CD14-positive monocyte (primary cell): Measurements from ENCODE around the gene TTC9B. TPM values are rescaled to one million over a fixed set of nuclear protein-coding genes. Genes with fewer than 3 reads are reported as not detected.

ENCODE experiments used
- DNase-seq, 3 donors: peaks; one replicate each; pipeline ENCODE4 v3.0.0-alpha.2; 2011 to 2022
- H2AFZ ChIP-seq: 2 replicates; pipeline ENCODE4 v1.6.0; 2012; ENCODE audit warnings: mild to moderate bottlenecking, low read depth, low read length, inconsistent platforms; ENCODE audit not compliant: insufficient read depth, poor library complexity, severe bottlenecking
- H3K27ac ChIP-seq, 2 donors: 1 replicate in 1 of 2; 2 replicates in 1 of 2; pipeline ENCODE4 v1.5.1; 2012 to 2013; ENCODE audit warnings: low read length in 2 of 2, control low read depth in 1 of 2, inconsistent platforms in 1 of 2, low read depth in 1 of 2, mild to moderate bottlenecking in 1 of 2
- H3K27me3 ChIP-seq, 2 donors: one replicate each; pipeline versions ENCODE4 v1.6.0 to v1.6.1; 2011 to 2013; ENCODE audit warnings: low read length in 2 of 2; ENCODE audit not compliant: control insufficient read depth in 2 of 2, insufficient read depth in 2 of 2
- H3K36me3 ChIP-seq, 2 donors: replicated peaks in 1 of 2; 1 replicate in 1 of 2; 2 replicates in 1 of 2; pipeline versions ENCODE4 v1.5.1 to v1.6.1; 2012 to 2013; ENCODE audit warnings: low read length in 2 of 2, control low read depth in 1 of 2, inconsistent platforms in 1 of 2, mild to moderate bottlenecking in 1 of 2; ENCODE audit not compliant: insufficient read depth in 2 of 2, control insufficient read depth in 1 of 2
- H3K4me1 ChIP-seq, 2 donors: 1 replicate in 1 of 2; 2 replicates in 1 of 2; pipeline versions ENCODE4 v1.5.1 to v1.6.1; 2012 to 2013; ENCODE audit warnings: low read length in 2 of 2, control low read depth in 1 of 2, inconsistent platforms in 1 of 2, mild to moderate bottlenecking in 1 of 2, moderate library complexity in 1 of 2; ENCODE audit not compliant: insufficient read depth in 2 of 2, control insufficient read depth in 1 of 2
- H3K4me2 ChIP-seq: replicated peaks from 2 replicates; pipeline ENCODE3; 2012; ENCODE audit warnings: low read length, moderate library complexity, mild to moderate bottlenecking; ENCODE audit not compliant: poor library complexity, severe bottlenecking; ENCODE audit errors: extremely low read depth
- H3K4me3 ChIP-seq, 3 experiments: fragments of 200-600 bp in 1 of 3; sonication (generic) in 1 of 3; replicated peaks in 1 of 3; 1 replicate in 2 of 3; 2 replicates in 1 of 3; pipeline ENCODE4 v1.5.1; 2011 to 2013; ENCODE audit warnings: low read length in 3 of 3, mild to moderate bottlenecking in 3 of 3, control low read depth in 2 of 3, low read depth in 2 of 3, inconsistent platforms in 1 of 3, moderate library complexity in 1 of 3
- H3K79me2 ChIP-seq: 2 replicates; pipeline ENCODE4 v1.6.0; 2012; ENCODE audit warnings: mild to moderate bottlenecking, control low read depth, inconsistent platforms, low read length, moderate library complexity; ENCODE audit not compliant: insufficient read depth
- H3K9ac ChIP-seq: 2 replicates; pipeline ENCODE4 v1.6.0; 2017; ENCODE audit warnings: low read length, mild to moderate bottlenecking; ENCODE audit not compliant: insufficient read depth, poor library complexity, severe bottlenecking
- H3K9me3 ChIP-seq, 2 donors: replicated peaks in 1 of 2; 1 replicate in 1 of 2; 2 replicates in 1 of 2; pipeline versions ENCODE4 v1.5.1 to v1.6.1; 2012 to 2013; ENCODE audit warnings: low read length in 2 of 2, control low read depth in 1 of 2; ENCODE audit not compliant: control insufficient read depth in 1 of 2, insufficient read depth in 1 of 2
- H4K20me1 ChIP-seq: 2 replicates; pipeline ENCODE4 v1.6.0; 2012; ENCODE audit warnings: mild to moderate bottlenecking, low read length, control low read depth, moderate library complexity; ENCODE audit not compliant: insufficient read depth
- H3K27ac Mint-ChIP-seq, 7 donors: one replicate each; pipeline ENCODE4 v1.8.0; 2020; ENCODE audit warnings: mild to moderate bottlenecking in 7 of 7, mixed read lengths in 7 of 7, moderate library complexity in 6 of 7, inconsistent platforms in 2 of 7
- H3K27me3 Mint-ChIP-seq, 3 donors: one replicate each; pipeline ENCODE4 v1.8.0; 2021 to 2022; ENCODE audit warnings: low read depth in 3 of 3, mild to moderate bottlenecking in 3 of 3, mixed read lengths in 3 of 3, moderate library complexity in 3 of 3, inconsistent platforms in 1 of 3
- H3K36me3 Mint-ChIP-seq, 2 donors: one replicate each; pipeline ENCODE4 v1.8.0; 2020; ENCODE audit warnings: mixed read lengths in 2 of 2, inconsistent platforms in 1 of 2, mild to moderate bottlenecking in 1 of 2
- H3K4me1 Mint-ChIP-seq: one replicate; pipeline ENCODE4 v1.8.0; 2020; ENCODE audit warnings: mild to moderate bottlenecking, mixed read lengths
- H3K4me3 Mint-ChIP-seq, 2 donors: one replicate each; pipeline ENCODE4 v1.8.0; 2020; ENCODE audit warnings: mild to moderate bottlenecking in 2 of 2, mixed read lengths in 2 of 2, moderate library complexity in 1 of 2
- H3K9me3 Mint-ChIP-seq, 7 donors: one replicate each; pipeline ENCODE4 v1.8.0; 2020 to 2022; ENCODE audit warnings: mixed read lengths in 7 of 7, mild to moderate bottlenecking in 6 of 7, moderate library complexity in 6 of 7, inconsistent platforms in 2 of 7
- WGBS: methylation state at CpG from one replicate; pipeline ENCODE4 v1.1.5; 2013; ENCODE audit warnings: missing lambda C conversion rate; ENCODE audit not compliant: insufficient coverage; 5-methylcytosine and 5-hydroxymethylcytosine counted together
- intact Hi-C, 2 donors: fragments of 100-400 bp; cut with micrococcal nuclease; formaldehyde crosslinking; loops; one replicate each; pipeline versions ENCODE4 v1.15.0 to v1.15.1; 2023
- polyA plus RNA-seq, 3 donors: library from polyadenylated mRNA; depleted of rRNA in 1 of 3; unstranded in 2 of 3; stranded (reverse) in 1 of 3; fragments of 300-500 nt in 2 of 3; fragments of >200 nt in 1 of 3; fragmentation: Illumina TruSeq in 2 of 3; gene quantifications; 1 replicate in 2 of 3; 2 replicates in 1 of 3; pipeline ENCODE4 v1.2.3, GENCODE V29; 2012 to 2021
- TF ChIP-seq, protein P1 (sequence below): fragments of 200-600 bp; IDR thresholded peaks from one replicate; pipeline ENCODE4 v1.8.0; 2022; ENCODE audit warnings: antibody characterized with exemption, mild to moderate bottlenecking

Gene TTC9B
- polyA plus RNA-seq, 3 donors: not detected

DNA sequence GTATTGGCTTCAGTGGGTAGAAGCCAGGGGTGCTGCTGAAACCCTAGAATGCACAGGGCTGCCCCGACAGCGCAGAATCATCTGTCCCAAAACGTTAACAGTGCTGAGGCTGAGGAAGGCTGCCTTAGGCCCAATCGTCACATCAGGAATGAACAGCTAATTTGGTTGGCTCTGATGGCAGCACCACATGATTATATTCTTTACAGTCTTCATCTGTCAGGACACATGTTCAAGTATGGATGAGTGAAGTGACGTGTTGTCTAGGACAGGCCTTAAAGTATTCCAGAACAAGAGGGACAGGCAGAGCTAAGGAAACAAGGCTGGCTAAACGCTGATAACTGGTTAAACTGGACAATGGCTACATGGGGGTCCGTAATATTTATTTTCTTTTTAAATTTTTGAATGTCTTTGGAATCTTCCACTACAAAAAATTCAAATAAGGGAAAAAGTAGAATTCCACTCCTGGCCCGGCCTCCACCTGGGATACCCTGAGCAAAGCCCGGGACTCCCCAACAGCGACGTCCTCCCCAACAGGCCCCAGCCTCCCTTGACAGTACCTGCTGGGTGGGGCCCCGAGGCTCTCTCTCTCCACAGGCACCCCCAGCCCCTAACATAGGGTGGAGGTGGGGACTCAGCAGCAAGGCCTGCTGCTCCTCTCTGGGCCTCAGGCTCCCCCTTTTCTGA lies 23.1 kb upstream of the TTC9B start:
- no peak overlapping the region for H3K4me2 ChIP-seq
- peaks cover 28% of the 10 kb centered on the region for H4K20me1 ChIP-seq
- H3K4me1 Mint-ChIP-seq: no peaks in the 10 kb centered on the region
- H3K36me3 Mint-ChIP-seq: peaks cover 57 to 87% of the 10 kb centered on the region in 2 donors
- intact Hi-C loops: no loop called here
- TF ChIP-seq, protein P1, sequence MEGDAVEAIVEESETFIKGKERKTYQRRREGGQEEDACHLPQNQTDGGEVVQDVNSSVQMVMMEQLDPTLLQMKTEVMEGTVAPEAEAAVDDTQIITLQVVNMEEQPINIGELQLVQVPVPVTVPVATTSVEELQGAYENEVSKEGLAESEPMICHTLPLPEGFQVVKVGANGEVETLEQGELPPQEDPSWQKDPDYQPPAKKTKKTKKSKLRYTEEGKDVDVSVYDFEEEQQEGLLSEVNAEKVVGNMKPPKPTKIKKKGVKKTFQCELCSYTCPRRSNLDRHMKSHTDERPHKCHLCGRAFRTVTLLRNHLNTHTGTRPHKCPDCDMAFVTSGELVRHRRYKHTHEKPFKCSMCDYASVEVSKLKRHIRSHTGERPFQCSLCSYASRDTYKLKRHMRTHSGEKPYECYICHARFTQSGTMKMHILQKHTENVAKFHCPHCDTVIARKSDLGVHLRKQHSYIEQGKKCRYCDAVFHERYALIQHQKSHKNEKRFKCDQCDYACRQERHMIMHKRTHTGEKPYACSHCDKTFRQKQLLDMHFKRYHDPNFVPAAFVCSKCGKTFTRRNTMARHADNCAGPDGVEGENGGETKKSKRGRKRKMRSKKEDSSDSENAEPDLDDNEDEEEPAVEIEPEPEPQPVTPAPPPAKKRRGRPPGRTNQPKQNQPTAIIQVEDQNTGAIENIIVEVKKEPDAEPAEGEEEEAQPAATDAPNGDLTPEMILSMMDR: no peak
- no peaks in the 10 kb centered on the region for H3K9me3 Mint-ChIP-seq
- H3K9ac ChIP-seq: no peak overlapping the region
- H3K27ac Mint-ChIP-seq: no peak overlapping the region
- H2AFZ ChIP-seq: no peak overlapping the region
- no peak for DNase-seq
- H3K4me3 ChIP-seq: no peak overlapping the region
- peaks cover 6% of the 10 kb centered on the region for H3K79me2 ChIP-seq
- no peak overlapping the region for H3K4me3 Mint-ChIP-seq
- H3K36me3 ChIP-seq: peaks cover 61 to 84% of the 10 kb centered on the region in 2 donors
- no peak overlapping the region for H3K27ac ChIP-seq
- whole genome bisulfite sequencing: 93% methylated on average over 5 of the region's 12 CpGs
- no peaks in the 10 kb centered on the region for H3K4me1 ChIP-seq
- no peaks in the 10 kb centered on the region for H3K9me3 ChIP-seq
- no peaks in the 10 kb centered on the region for H3K27me3 Mint-ChIP-seq
- H3K27me3 ChIP-seq: no peaks in the 10 kb centered on the region

DNA sequence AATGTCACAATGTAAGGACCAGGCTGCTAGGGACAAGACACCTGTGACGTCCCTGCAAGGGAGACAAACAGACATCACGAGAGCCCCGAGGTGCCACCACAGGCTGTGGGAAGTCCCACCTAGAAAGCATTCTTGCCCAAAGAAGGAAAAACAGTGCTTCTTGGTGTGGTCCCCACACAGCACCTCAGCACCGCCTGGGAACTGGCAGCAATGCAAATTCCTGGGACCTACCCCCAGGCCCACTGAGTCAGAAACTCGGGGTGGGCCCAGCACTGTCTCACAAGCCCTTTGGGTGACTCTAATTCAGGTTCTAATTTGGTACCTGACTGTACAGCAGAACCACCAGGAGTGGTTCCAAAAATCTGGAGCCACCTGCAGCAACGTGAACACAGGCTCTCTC lies 22.1 kb upstream of the TTC9B start:
- TF ChIP-seq, protein P1: no peak
- Mint-ChIP-seq H3K27me3 (no peaks in the 10 kb centered on the region), H3K9me3 (no peaks in the 10 kb centered on the region), H3K27ac (peak overlapping the region in 1 of 7 donors; percentile 55), H3K36me3 (peaks cover 62 to 93% of the 10 kb centered on the region in 2 donors), H3K4me3 (no peak overlapping the region), H3K4me1 (no peaks in the 10 kb centered on the region)
- H2AFZ ChIP-seq: no peak overlapping the region
- H3K27ac ChIP-seq: no peak overlapping the region
- no peak for DNase-seq
- peaks cover 6% of the 10 kb centered on the region for H3K79me2 ChIP-seq
- peaks cover 70 to 91% of the 10 kb centered on the region in 2 donors for H3K36me3 ChIP-seq
- H4K20me1 ChIP-seq: peaks cover 20% of the 10 kb centered on the region
- H3K4me1 ChIP-seq: no peaks in the 10 kb centered on the region
- H3K4me2 ChIP-seq: no peak overlapping the region
- no peaks in the 10 kb centered on the region for H3K9me3 ChIP-seq
- intact Hi-C loops: no loop called here
- no peak overlapping the region for H3K4me3 ChIP-seq
- 99% methylated on average over 6 of the region's 6 CpGs for WGBS
- no peaks in the 10 kb centered on the region for H3K27me3 ChIP-seq
- H3K9ac ChIP-seq: no peak overlapping the region
